ENCODE measurements around the gene SLC29A3.

The SLC29A3 gene

GRCh38 chr10:71370031-71370430, 51.0 kb downstream of the SLC29A3 start:
- no peak for DNase-seq (ENCODE audit: low read depth in 2 of 2)

DNA sequence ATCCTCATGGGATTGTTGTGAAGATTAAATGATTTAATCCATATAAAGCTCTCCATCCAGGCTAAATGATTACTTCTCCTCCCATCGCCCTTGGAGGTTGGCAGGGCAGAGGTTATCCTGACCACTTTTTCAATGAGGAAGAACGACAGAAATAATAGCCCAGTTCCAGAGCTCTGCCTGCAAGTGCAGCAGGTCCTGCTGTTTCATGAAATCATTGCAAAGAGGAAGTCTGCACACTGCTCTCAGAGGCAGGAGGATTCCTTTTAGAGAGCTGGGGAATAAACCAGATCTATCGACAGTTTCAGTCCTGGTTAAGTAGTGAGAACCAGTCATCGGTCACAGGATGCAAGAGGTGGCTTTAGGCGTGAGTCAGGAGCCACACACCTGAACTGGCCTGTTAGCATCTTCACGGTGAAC, 52.7 kb downstream of the SLC29A3 start:
- DNase-seq (ENCODE audit: low read depth in 2 of 2) = no peak

DNA sequence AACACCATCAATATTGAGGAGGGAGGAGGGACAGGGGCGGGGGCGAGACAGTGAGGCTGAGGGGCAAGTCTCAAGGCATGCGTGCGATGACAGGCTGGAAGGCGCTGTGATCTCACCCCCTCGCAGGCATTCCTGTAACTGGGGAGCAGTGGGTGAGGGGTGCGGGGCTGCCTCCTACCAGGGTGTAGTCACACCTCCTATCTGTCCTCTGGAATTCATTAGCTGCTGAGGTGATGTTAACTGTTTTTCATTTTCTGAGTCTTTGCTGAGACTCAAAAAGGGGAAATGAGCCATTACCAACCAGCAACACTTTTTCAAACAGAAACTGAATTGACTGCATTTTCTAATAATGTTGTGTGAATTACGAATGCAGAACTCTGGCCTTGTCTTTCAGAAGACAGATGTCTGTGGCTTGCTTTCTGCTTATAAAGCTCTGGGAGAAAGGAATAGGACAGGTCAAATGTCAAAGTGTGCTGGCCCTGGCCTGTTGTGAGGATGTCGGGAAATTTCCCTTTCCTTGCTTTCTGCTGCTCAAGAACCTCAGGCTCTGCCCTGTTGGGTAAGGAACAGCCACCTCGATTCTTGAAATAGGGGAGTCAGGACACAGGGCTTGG, 53.9 kb downstream of the SLC29A3 start:
- no peak for DNase-seq (ENCODE audit: low read depth in 2 of 2)

DNA sequence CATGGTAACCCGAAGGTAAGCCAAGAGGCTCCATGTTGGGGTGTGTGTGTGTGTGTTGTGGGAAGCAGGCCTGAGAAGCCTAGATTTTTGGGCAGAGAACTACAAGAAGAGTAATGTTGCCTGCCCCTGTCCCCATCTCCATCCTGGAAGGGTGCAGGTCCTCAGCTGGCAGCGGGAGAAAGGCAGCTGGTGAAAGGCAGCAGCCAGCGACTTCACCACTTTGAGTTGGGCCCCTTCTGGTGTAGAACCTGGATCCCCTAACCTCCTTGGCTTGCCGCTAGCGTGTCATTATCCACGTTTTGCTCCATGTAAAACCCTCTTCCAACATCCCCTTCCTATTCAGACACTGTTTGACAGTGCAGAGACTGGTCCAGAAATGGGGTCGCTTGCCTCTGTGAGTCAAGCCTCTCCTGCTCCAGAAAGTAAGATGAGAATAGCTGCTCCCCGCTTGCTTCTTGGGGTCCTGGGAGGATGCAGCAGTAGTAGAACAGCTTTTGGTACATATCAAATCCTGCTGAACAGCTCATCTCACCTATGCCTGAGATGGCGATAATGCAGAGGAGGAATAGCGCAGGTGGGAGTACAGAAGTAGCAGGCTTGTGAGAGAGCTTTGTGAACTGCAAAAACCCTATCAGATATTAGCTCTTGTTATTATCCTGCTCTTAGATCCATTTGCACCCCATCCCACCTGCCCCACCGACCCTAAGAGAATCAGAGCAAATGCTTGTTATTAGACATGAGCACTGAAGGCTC, 55.6 kb downstream of the SLC29A3 start:
- no peak for DNase-seq (ENCODE audit: low read depth in 2 of 2)

GRCh38 chr10:71375952-71376351, 56.9 kb downstream of the SLC29A3 start:
- no peak for DNase-seq (ENCODE audit: low read depth in 2 of 2)

DNA sequence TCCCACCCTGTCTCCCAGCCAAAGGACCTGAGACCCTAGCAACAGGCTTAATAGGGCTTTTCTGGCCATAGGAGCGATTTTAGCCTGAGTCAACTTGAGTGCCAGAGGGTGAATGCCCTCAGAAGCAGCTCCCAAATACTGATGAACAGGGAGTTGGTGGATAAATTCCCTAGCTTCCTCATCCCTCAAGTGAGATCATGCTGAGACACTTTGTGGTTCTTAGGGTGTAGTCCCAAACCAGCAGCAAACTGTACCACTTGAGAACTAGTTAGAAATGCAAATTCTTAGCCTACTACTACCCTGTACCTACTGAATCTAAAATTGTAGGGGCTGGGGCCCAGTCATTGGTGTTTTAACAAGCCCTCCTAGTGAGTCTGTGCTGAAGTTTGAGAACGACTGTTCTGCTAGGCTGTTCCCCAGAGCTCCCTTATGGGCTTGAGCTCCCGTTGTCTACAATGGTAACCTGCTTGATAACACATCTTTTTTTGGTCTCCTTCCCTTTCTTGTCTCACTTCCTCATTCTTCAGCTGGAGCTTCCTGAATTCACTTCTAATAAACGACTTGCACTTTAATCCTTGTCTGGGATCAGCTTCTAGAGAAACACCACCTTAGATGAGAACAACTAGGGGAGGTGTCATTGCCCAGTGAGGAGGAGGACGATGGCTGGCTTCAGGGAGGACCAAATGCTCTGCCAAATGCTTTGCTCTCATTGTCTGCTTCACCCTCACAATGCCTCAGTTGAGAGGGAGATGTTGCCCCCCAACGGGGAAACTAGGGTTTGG, 59.5 kb downstream of the SLC29A3 start:
- DNase-seq (ENCODE audit: low read depth in 2 of 2) = no peak

DNA sequence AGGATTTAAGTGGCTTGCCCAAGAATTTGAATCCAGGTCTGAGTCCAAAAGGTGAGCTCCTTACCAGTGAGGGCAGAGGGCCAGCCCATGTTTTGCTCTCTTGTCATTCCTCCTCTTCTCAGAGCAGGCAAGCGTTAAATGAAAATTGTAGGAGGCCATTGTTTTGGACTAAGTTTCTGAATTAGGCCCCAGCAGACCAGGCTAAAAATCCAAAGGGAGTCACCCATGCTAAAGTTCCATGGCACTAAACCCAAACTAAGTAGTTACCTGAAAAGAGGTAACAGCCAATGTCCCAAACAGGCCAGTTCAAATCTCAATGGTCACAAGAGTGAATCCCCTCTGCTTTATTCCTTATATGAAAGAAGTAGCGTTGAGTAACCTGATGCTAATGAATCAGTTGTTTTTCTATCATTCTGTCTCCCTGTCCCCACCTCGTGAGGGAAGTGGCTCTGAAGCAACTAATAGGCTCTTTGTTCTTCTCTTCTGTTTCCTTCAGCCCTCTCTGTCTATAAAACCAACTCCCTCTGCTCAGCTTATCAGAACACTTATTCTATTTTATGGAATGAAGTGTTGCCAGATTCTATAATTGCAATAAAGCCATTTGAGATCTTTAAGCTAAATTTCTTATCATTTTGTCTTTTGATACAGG, 60.2 kb downstream of the SLC29A3 start:
- DNase-seq (ENCODE audit: low read depth in 2 of 2) = no peak

DNA sequence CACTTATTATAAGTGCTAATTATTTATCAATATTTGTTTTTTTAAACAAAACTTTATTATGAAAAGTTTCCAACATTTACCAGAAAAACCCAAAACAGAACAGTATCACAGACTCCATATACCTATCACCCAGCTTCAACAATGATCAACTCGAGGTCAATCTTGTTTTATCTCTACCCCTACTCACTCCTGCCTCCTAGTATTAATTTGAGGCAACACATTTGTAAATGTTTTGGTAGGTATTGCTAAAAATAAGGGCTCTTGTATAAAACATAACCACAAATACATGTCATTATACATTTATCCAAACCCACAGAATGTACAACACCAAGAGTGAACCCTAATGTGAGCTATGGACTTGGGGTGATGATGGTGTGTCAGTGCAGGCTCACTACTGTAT, 61.8 kb downstream of the SLC29A3 start:
- DNase-seq (ENCODE audit: low read depth in 2 of 2) = no peak

DNA sequence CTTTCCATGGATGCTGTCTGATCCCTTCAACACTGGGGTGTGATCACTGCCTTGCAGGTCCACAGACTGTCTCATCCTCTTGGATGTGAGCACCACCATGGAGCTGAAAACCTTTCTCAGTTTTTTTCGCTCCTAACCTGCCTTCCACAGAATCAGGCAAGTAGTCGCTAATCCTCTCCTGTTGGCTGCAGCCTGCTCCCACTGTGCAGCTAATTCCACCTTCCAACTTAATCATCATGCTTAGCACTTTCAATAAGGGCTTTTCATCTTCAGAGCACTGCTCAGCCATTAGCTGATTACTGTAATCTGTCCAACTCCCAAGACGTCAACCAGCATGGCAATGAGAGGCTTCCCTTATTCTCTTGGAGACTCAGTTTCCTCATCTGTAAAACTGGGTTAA, 62.6 kb downstream of the SLC29A3 start:
- DNase-seq (ENCODE audit: low read depth in 2 of 2) = no peak

DNA sequence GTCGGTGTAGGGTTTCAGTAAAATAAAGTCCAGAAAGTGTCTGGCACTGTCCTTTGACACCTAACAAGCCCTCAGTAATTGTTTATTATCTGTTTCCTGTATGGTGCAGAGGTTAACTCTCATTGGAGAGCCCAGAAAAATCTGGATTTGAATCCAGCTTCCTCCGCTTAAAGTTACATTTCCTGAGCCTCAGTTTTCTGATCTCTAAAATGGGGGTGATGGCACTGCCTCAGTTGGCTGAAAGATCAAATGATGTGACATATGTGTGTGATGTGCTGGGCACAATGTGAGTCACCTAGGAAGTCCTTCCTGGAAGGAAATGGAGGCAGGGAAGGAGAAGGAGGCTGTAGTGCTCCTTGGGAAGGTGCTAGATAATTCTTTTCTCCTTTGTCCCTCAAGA, 63.0 kb downstream of the SLC29A3 start:
- no peak for DNase-seq (ENCODE audit: low read depth in 2 of 2)

DNA sequence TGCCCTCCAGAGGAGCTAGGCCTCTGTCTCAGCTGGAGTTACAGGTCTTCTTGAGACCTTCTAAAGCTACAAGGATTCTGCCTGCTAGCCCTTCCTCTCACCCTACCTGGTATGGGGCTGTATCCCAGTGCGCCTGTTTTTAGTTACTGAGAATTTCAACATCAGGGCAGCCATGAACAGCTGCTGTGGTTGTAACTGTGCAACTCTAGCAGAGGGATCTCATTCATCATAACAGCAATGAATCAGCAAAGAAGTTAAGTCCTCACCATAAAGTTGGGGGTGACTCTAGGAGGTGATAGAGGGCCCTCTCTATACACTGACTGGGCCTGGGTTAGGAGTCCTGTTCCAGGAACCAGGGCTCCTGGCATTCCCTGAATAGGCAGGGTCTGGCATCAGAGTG, 63.7 kb downstream of the SLC29A3 start:
- DNase-seq (ENCODE audit: low read depth in 2 of 2) = no peak

DNA sequence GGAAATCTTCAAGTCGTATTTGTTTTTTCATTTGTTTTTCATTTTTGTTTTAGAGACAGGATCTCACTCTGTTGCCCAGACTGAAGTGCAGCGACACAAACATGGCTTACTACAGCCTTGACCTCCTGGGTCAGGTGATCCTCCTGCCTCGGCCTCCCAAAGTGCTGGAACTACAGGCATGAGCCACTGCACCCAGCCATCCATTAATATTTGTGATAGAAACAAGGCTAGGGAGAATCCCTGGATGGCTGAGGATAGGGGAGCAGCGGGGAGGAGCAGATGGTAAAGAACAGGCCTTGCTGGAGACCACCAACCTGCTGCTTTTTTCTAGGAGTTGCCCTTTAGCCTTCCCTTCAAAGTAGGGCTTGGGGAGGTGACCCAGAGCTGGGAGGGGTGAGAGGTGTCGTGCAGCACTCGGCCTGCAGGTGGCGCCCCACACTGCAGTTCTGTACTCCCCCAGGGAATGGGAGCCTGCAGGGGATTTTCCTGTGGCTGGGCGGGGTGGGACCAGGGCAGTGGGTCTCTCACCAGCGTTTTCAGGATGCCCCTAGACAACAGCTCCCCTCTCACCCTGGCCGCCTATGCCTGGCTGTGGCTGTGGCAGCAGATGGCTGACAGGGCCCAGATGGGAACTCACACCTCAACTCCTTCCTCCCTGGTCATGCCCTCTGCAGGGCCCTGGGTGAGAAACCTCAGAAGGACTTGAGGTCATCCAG, 65.1 kb downstream of the SLC29A3 start:
- peak; percentile 65 to 67 for DNase-seq (ENCODE audit: low read depth in 2 of 2)

DNA sequence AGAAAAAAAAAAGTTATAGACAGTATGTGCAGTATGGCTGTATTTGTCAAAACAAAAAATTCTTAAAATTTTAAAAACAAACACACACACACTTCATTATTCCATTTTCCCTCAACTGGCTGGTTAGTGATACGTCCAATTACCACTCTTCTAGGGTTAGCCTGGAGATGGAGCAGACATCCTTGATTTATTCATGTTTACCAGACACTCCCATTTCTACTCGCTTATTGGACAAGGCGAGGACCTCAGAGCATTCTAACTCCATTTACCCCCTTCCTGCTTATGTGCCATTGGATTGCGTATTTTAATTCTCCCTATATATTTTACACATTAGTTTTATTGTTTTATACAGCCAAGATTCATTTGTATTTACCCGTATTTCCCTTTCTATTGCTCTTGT, 69.1 kb downstream of the SLC29A3 start:
- no peak for DNase-seq (ENCODE audit: low read depth in 2 of 2)

DNA sequence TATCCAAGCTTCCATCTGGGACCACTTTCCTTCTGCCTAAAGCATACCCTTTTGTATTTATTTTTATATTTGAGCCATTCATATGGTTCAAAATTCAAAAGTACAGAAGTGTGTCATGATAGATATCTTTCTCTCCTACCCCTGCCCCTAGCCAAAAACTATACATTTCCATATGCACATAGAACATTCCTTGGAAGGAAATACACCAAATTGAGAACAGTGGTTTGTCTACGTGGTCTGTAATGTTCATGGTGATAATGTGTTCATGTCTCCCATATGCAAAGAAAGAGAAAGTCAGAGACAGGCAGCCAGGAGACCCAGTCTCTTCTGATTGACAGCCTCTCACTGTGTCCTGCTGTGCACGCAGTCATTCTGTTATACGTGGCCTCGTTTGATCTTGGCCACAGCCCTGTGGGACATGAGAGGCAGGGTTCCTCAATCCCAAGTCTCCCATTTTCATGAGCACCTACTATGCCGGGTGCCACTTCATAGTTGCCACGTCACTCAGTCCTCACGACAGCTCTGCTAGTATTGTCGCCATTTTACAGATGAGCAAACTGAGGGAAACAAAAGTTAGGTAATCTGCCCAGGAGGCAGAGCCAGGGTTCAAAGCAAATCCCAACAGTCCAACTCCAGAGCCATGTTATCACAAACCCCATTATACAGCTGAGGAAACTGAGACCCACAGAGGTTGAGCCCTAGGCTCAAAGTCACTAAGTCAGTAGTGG, 69.7 kb downstream of the SLC29A3 start:
- DNase-seq (ENCODE audit: low read depth in 2 of 2) = no peak

DNA sequence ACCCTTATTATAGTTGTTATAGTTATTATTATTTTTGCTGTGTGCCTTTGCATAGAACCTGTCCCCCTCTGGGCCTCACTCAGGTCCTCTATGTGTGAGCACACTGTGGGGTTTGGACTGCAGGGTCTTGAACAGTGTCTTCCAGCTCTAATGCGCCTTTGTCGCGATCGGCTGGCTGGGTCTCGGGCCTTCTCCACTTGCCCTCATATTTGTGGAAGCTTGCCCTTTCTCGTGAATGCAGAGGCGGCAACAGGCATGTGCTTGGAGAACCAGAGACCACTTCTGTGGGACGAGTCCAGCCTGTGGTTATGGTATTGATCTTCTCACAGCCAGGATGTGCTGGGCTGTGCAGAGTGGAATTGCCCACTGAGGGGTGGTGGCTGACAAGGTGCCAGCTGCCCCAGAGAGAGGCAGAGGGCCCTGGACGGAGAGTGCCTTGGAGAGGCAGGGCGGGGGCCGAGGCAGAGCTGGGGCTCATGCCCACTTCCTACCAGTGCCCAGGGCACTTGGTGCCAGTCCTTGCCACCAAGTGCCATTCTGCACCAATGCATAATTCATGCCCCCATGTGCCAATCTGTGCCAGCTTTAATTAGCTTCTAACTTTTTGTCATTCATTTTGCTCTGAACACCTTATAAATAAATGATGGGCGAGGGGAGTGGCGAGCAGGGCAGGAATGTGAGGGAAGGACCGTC, 70.9 kb downstream of the SLC29A3 start:
- DNase-seq (ENCODE audit: low read depth in 2 of 2) = no peak

DNA sequence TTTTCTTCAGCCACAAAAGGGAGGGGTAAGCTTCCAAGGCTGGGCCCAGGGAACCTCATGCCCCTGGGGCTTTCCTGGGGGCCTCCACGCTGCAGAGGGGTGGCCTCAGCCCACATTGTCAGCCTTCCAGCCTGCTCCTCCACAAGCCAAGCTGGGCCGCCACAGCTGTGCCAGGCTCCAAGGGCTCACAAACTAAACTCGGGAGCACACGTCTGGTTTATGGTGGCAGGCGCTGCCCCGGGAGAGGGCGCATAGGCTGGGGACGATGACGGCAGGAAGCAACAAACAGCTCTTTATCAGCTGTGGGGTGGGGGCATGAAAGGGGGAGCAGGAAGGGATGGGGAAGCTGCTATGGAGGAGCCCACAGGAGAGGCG, 71.4 kb downstream of the SLC29A3 start:
- DNase-seq (ENCODE audit: low read depth in 2 of 2) = no peak

GRCh38 chr10:71390921-71391690, 72.0 kb downstream of the SLC29A3 start:
- DNase-seq (ENCODE audit: low read depth in 2 of 2) = no peak

- DNase-seq (ENCODE audit: low read depth in 2 of 2) = no peak
These were observed 72.6 kb downstream of the SLC29A3 start for GRCh38 chr10:71391701-71392100.

DNA sequence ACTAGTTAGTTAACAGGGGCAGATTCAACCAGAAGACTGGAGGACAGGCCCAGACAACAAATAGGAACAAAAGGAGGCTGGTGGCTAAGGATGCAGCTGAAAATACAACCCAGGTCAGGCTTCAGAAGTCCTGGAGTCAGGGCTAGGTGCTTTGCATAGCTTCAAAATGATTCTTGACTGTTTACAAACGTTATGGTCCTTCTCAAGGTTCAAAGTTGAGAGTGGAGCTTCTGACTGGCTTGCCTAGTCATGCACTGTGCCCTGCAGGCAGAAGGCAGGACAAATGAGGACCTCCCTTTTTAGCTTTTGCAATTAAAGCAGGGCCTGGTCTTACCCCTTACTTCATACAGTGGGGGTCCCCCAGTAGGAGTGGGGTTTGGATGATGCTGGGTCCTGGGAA, 73.2 kb downstream of the SLC29A3 start:
- no peak for DNase-seq (ENCODE audit: low read depth in 2 of 2)

All from stimulated activated CD8-positive, alpha-beta memory T cell treated with anti-CD3 and anti-CD28 coated beads, Interleukin-2, amount 100 ng/mL, for 48 hours (primary cell).